Stimulated activated CD8-positive, alpha-beta memory T cell treated with anti-CD3 and anti-CD28 coated beads, Interleukin-2, amount 100 ng/mL, for 48 hours (primary cell): ENCODE data around the gene NRG2.

Experiments used
- DNase-seq, 2 donors: peaks; one replicate each; pipeline ENCODE4 v3.0.0-alpha.2; 2020; ENCODE audit warnings: low read depth in 2 of 2

NRG2 gene

GRCh38 chr5:140010798-140011197, 32.3 kb downstream of the NRG2 start:
- DNase-seq = no peak

DNA sequence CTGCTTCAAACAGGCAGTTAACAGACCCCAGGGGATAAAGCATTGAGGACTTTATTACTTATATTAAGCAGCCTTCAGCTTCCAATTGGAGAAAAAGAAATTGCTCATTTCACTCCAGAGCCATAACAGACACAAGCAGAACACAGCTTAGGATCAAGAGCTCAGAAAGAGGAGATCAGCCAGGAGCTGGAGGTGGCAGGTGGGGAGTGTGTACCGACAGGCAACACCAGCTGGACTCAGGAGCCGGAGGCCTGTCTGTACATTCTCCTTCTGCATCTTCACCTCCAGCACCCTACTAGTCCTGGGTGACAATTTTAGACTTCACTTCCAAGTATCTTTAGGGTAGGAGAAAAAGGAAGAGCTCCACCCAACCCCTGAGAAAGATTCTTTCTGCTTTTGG, 35.8 kb downstream of the NRG2 start:
- DNase-seq = no peak

DNA sequence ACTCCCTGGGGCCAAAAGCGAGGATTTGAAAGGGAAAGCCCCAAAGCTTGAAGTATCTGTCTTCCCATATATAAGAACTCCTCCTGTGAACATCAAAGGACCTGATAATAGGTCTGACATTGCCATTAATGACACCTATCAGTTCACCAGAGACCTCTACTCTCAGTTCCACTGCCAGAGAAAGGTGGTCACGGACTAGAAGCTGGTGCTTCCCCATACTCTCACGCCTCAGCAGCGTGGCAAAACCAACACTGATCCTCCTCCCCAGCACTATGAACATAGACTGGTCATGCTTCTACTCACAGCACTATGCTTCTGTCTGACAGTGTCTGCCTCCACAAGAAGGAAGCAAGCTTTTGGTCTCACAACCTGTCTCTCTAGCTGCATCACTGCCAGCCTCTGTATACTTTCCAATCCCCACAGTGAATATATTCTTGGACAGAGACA, 37.9 kb downstream of the NRG2 start:
- no peak for DNase-seq

GRCh38 chr5:140004174-140004573, 38.9 kb downstream of the NRG2 start:
- no peak for DNase-seq

GRCh38 chr5:140003519-140003918, 39.6 kb downstream of the NRG2 start:
- no peak for DNase-seq

- no peak for DNase-seq
Observed at GRCh38 chr5:140000332-140000731, 42.8 kb downstream of the NRG2 start.

- no peak for DNase-seq
Observed at GRCh38 chr5:139998837-139999236, 44.3 kb downstream of the NRG2 start.

DNA sequence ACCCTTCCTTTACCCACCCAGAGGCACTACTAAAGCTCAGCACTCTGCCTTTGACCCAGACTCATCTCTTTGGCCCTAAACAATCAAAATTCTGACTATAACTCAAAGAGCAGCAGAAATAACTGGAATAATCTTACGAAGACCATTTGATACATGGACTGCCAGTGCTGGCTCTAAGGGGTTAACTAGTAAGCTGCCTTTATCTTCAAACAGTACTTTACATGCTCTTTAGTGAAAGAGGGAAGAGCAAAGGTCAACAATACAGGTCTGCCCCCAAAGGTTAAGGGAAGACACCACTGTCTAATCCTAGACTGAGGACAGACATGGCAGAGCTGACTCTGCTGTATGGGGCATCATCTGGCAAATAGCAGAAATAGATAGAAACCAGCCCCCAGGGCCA, 45.8 kb downstream of the NRG2 start:
- DNase-seq = no peak

GRCh38 chr5:139995929-139996328, 47.2 kb downstream of the NRG2 start:
- no peak for DNase-seq

DNA sequence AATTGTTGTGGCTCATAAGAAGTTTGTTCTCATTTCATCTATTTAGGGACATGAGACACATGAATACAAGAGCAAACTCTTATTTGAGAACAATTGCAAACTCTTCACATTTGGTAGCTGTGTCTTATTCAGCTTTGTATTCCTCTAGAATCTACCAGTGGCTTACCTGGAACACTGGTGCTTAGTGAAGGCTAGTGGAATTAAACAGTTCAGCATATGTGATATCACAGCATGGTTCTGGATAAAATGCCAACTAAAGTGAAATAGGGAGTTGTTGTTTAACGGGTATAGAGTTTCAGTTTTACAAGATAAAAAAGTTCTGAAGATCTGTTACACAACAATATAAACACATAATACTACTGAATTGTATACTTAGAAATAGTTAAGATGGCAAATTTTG, 48.9 kb downstream of the NRG2 start:
- DNase-seq = no peak

DNA sequence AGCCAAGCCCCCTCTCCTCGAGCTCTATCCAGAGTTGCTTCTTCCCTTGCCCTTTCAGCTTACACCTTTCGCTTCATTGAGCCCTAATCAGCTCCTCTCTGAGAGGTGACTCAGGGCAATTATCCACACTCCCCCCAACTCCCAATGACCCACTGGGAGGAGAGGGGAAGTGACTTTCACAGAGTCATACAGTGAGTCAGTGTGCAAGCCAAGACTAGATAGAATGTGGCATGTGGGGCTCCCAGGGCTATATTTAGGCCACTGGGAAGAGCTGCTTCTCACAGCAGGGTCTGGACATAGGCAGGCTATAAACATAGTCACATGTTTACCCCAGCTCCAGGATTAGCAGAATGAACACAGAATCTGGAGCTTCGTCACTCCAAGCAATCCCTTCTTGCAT, 57.4 kb downstream of the NRG2 start:
- no peak for DNase-seq

- no peak for DNase-seq
Observed at GRCh38 chr5:139985290-139985689, 57.8 kb downstream of the NRG2 start.

- DNase-seq = no peak
Observed at GRCh38 chr5:139984816-139985215, 58.3 kb downstream of the NRG2 start.

- DNase-seq = no peak
Observed at GRCh38 chr5:139982975-139983240, 60.2 kb downstream of the NRG2 start.

DNA sequence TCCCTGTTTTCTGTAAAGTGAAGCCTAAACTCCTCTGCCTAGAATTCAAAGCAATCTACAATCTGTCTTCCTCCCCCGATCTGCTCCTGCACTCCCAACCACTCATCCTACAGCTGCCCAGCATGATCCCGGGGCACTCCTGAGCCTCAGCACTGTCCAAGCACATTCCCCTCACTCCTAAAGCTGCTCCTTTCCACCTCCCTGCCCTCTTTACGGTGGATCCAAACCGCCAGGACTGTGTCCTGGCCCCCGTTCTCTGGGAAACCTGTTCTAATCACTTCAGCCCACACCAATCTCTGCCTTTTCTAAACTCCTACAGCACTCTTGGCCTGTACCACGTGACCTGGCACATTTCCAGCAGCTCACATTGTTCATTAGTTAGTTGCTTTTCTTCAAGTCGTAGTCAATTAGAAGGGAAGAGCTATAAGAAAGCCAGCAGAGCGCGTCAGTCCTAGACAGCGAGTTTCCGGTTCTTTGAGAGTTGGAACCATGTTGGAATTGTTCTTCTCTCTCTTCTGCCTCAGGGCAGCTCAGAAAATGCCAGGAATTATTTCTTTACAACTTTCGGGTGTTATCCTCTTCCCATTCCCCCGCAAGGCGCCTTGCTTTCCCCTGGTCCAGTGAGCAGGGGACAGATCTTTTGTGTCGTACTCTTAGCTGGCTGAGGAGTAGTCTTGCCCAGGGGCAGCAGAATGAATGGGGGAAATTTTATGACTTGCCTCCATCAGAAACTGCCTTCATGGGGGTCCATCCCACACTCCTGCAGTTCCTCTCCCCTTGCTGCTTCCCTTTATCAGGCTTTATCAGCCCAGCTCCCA, 60.7 kb downstream of the NRG2 start:
- DNase-seq = no peak

DNA sequence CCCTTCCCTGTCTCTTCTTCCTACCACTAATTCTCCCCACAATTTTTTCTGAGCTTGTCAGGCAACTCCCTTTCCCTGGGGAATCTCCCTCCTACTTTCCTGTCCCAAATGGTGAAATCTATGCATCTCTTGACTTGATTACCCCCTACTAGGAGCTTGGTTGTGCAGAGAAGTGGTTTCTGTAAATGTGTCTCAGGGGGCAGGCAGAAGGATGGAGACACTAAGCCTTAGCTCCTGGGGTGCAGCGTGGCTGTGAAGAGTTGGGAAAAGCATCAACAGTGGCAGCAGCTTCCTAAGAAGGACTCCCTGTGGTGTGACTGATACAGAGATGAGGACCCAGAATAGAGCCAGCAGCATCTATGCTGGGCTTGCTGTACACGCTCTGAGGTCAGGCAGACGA, 62.3 kb downstream of the NRG2 start:
- no peak for DNase-seq

DNA sequence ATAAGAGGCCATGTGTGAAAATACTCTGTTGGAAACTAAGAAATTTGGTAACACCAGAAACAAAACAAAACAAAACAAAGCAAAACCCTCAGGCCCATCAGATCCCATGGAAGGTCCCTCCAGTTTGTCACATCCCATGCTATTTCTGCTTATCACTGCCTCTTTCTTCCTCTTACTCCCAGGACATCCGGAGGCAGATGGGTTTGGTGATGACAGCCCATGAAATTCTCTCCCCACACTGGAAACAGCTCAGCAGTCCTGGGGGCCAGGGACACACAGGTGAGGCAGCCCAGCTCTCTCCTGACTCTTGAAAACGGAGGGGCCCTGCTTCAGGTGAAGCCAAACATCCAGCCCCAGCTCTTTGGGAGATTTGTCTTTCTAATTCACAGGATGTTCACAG, 63.2 kb downstream of the NRG2 start:
- no peak for DNase-seq

- no peak for DNase-seq
Observed at GRCh38 chr5:139979518-139979917, 63.6 kb downstream of the NRG2 start.

- no peak for DNase-seq
Observed at GRCh38 chr5:139976703-139977102, 66.4 kb downstream of the NRG2 start.

DNA sequence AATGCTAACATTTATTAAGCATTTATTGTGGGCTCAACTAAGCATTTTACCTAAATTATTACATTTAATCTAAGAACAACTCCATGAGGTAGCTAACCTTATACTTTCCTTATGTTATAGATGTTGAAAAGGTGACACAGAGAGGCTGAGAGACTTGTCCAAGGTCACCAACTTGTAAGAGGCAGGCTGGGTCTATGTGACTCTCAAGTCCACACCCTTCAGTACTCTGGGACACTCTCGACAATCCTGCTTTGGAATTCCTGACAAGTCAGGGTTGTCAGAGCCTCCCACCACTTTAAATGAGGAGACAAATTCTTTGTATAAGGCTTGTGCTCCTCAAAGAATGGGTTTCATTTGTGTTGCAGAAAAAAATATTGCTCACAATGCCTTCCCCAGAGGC, 67.2 kb downstream of the NRG2 start:
- no peak for DNase-seq

DNA sequence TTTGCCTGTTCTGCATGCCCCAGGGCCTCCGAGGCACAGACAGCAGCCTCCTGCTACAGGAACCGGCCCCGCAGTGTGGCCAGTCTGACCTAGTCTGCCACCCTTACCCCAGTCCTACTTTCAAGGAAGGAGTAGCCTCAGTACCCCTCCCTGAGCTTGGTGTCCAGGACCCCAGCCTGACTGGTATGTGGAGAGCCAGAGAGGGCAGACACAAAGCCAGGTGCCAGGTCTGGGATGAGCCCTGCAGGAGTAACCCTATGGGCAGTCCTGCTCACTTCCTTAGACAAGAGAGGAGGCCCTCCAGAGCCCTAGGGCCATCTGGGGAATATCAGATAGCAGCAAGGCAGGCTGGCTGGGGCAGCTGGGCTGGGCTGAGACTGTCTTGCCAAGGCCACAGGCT, 67.8 kb downstream of the NRG2 start:
- DNase-seq = no peak

DNA sequence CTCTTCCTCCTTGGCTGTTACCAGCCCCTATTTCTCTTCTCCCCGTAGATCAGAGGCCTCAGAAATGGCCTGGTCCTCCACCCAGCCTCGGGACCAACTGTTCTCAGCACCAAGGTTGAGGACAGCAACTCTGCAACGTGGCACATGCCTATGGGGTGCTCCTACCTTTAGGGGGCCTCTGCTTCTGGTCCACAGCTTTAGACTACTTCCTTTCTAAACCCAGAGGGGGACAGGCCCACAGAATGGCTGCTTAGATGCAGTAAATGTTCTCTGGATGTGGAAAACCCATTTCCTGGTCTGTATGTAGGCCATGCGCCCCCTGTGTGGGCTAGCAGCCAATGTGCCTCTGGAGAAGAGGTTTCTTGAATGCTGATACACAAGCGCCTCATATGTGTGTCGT, 68.4 kb downstream of the NRG2 start:
- DNase-seq = no peak

DNA sequence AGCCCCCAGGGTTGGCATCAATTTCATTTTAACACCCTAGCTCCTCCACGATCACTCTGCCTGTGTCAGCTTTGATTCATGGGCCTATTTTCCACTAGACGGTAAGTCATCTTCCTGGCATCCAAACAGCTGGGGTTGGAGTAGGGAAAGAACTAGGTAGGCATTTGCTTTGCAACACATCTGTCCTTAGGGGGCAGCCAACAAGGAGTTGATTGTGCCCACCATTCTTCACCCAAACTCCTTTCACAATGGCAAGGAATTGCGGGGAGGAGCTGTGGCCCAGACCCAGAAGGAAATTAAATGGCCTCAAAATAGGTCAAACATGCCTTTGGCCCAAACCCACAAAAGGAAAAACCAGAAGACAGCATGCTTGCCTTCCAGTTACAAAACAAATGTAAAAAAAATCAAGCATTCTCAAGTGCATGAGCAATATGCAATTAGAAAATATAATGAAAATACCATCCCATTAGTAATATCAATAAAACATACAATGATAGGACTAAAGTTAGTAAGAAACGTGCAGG, 71.8 kb downstream of the NRG2 start:
- DNase-seq = no peak

DNA sequence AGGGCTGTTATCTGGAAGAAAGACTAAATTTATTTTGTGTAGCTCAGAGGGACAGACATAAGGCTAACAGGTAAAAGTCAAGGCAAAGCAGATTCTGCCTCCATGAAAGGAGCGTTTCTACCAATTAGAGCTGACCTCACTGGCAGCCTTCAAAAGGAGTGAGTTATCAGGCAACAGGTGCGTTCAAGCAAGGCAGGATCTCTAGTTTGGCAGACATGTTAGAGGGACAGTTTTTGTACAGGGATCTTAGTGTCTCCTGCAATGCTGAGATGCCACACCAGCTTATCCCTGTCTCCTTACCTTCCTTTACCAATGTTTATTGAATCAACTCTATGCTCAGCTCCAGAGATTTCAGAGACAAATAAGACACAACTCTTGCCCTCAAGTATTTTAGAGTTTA, 73.8 kb downstream of the NRG2 start:
- no peak for DNase-seq
